ENCODE data around the gene LDLRAD4.

LDLRAD4 gene

DNA sequence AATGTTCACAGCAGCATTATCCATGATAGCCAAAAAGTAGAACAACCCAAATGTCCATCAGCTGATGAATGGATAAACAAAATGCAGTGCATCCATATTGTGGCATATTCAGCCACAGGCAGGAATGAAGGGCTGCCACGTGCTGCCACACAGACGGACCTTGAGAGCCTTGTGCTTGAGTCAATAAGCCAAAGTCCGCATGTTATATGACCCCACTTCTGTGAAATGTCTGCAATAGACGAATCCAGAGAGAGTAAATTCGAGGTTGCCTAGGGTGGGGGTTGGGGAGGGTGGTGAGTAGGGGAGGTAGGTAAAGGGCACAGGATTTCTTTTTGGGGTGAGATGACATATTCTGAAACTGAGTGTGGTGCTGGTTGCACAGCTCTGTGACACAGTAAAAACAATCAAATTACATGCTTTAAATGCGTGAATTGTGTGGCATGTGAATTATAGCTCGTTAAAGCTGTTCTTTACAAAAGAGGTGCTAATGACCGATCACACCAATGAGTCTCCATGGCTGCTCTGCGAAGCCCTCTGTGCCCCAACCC is 38.9 kb upstream of the LDLRAD4 start:
- CTCF ChIA-PET: no interaction called here
- no peak for DNase-seq (ENCODE audit: extremely low spot score)
- POLR2A ChIA-PET: no interaction called here
- TF ChIP-seq CTBP1 (IDR thresholded peaks at IDR 0.05; ENCODE audit: borderline replicate concordance) (no peak), SP1 (IDR thresholded peaks at IDR 0.05) (no peak), L3MBTL2 (conservative IDR thresholded peaks at IDR 0.05) (no peak), ZNF384 (IDR thresholded peaks at IDR 0.05) (no peak), NFRKB (IDR thresholded peaks at IDR 0.05) (no peak), LEF1 (IDR thresholded peaks at IDR 0.05; ENCODE audit: borderline replicate concordance) (no peak), FOXA1 (IDR thresholded peaks at IDR 0.05) (no peak), SUZ12 (IDR thresholded peaks at IDR 0.05) (no peak), ARNT (IDR thresholded peaks at IDR 0.05) (no peak), TARDBP (IDR thresholded peaks at IDR 0.05) (no peak), FOXM1 (IDR thresholded peaks at IDR 0.05; ENCODE audit: borderline replicate concordance) (no peak), FOXK2 (IDR thresholded peaks at IDR 0.05) (no peak), HDGF (IDR thresholded peaks at IDR 0.05; ENCODE audit: borderline replicate concordance) (no peak), BHLHE40 (IDR thresholded peaks at IDR 0.05; ENCODE audit: borderline replicate concordance) (no peak), ELF4 (IDR thresholded peaks at IDR 0.05) (no peak)
- TF ChIP-seq, protein P1, sequence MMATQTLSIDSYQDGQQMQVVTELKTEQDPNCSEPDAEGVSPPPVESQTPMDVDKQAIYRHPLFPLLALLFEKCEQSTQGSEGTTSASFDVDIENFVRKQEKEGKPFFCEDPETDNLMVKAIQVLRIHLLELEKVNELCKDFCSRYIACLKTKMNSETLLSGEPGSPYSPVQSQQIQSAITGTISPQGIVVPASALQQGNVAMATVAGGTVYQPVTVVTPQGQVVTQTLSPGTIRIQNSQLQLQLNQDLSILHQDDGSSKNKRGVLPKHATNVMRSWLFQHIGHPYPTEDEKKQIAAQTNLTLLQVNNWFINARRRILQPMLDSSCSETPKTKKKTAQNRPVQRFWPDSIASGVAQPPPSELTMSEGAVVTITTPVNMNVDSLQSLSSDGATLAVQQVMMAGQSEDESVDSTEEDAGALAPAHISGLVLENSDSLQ (IDR thresholded peaks at IDR 0.05): no peak

DNA sequence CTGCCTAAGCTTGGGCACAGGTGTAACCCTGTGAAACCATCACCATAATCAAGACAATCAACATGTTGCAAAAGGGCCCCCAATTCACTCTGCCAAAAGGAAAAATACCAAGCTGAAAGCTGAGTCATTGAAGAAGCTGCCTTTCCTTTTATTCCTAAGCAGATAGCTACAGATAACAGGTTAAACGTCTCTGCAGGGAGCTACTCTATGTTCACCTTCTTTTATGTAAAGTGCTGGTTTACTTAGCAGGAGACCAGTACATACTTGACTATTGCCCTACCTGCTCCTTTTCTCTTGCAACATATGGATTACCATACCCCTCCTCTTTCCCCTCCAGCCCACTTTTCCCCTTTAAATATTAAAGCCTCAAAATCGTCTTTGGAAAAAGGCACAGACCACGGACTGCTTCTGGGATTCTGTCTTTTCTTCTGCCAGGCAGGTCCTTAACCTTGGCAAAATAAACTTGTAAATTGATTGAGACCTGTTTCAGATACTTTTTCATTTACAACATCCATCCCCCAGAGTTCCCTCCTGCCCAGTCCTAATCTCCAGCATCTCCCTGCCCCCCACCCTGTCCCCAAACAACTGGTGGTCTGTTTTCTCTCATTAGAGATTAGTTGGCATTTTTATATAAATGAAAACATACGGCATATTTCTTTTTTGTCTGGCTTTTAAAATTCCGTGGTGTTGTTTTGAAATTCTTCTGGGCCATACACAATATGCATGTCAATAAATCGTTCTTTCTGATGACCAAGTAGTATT is 37.8 kb upstream of the LDLRAD4 start:
- CTCF ChIA-PET: no interaction called here
- TF ChIP-seq FOXA1 (IDR thresholded peaks at IDR 0.05): no peak
- no peak for TF ChIP-seq CTBP1 (IDR thresholded peaks at IDR 0.05; ENCODE audit: borderline replicate concordance)
- TF ChIP-seq SP1 (IDR thresholded peaks at IDR 0.05): no peak
- TF ChIP-seq FOXM1 (IDR thresholded peaks at IDR 0.05; ENCODE audit: borderline replicate concordance): no peak
- TF ChIP-seq ARNT (IDR thresholded peaks at IDR 0.05): no peak
- TF ChIP-seq, protein P1 (IDR thresholded peaks at IDR 0.05): no peak
- TF ChIP-seq HDGF (IDR thresholded peaks at IDR 0.05; ENCODE audit: borderline replicate concordance): no peak
- no peak for TF ChIP-seq NFRKB (IDR thresholded peaks at IDR 0.05)
- TF ChIP-seq BHLHE40 (IDR thresholded peaks at IDR 0.05; ENCODE audit: borderline replicate concordance): no peak
- TF ChIP-seq ELF4 (IDR thresholded peaks at IDR 0.05): no peak
- no peak for TF ChIP-seq L3MBTL2 (conservative IDR thresholded peaks at IDR 0.05)
- TF ChIP-seq LEF1 (IDR thresholded peaks at IDR 0.05; ENCODE audit: borderline replicate concordance): no peak
- no peak for TF ChIP-seq FOXK2 (IDR thresholded peaks at IDR 0.05)
- no peak for TF ChIP-seq TARDBP (IDR thresholded peaks at IDR 0.05)
- TF ChIP-seq ZNF384 (IDR thresholded peaks at IDR 0.05): no peak
- no peak for TF ChIP-seq SUZ12 (IDR thresholded peaks at IDR 0.05)
- POLR2A ChIA-PET: no interaction called here
- no peak for DNase-seq (ENCODE audit: extremely low spot score)

DNA sequence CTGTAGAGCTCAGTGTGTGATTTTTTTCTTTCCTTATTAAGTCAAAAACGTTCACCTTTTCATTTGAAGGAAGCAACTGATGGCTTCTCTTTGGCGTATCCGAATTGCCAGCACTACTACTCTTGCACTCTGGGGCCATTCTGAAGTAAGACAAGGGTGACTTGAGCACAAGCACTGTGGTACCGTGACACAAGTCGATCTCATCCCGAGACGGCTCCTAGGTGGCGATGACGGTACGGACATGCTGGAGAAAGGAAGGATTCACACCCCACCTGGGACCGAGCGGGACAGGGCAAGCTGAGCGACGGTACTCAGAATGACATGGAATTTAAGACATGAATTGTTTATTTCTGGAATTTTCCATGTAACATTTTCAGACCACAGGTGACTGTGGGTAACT is 36.8 kb upstream of the LDLRAD4 start:
- DNase-seq (ENCODE audit: extremely low spot score): no peak
- POLR2A ChIA-PET: no interaction called here
- CTCF ChIA-PET: no interaction called here
- TF ChIP-seq NFRKB (IDR thresholded peaks at IDR 0.05): no peak
- TF ChIP-seq SP1 (IDR thresholded peaks at IDR 0.05): no peak
- TF ChIP-seq SUZ12 (IDR thresholded peaks at IDR 0.05): no peak
- no peak for TF ChIP-seq LEF1 (IDR thresholded peaks at IDR 0.05; ENCODE audit: borderline replicate concordance)
- TF ChIP-seq, protein P1 (IDR thresholded peaks at IDR 0.05): no peak
- no peak for TF ChIP-seq HDGF (IDR thresholded peaks at IDR 0.05; ENCODE audit: borderline replicate concordance)
- no peak for TF ChIP-seq ARNT (IDR thresholded peaks at IDR 0.05)
- TF ChIP-seq FOXA1 (IDR thresholded peaks at IDR 0.05): no peak
- no peak for TF ChIP-seq FOXM1 (IDR thresholded peaks at IDR 0.05; ENCODE audit: borderline replicate concordance)
- no peak for TF ChIP-seq TARDBP (IDR thresholded peaks at IDR 0.05)
- no peak for TF ChIP-seq FOXK2 (IDR thresholded peaks at IDR 0.05)
- TF ChIP-seq CTBP1 (IDR thresholded peaks at IDR 0.05; ENCODE audit: borderline replicate concordance): no peak
- no peak for TF ChIP-seq BHLHE40 (IDR thresholded peaks at IDR 0.05; ENCODE audit: borderline replicate concordance)
- TF ChIP-seq ZNF384 (IDR thresholded peaks at IDR 0.05): no peak

DNA sequence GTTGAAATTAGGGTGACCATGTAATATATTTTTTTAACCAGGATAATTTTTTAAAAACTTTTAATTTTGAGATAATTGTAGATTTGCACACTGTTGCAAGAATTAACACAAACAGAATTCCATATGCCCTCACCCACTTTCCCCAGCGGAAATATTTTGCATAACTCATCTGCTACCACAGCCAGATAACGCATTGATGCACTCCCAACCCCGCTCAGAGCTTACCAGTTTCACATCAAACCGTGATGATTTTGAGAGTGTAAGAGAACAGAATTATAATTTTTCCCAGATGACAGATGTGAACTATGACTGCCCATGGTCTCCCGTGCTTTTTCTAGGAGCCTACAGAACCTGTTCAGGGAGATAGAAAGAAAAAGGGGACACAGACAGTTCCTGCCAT is 35.2 kb upstream of the LDLRAD4 start:
- DNase-seq (ENCODE audit: extremely low spot score): no peak
- TF ChIP-seq ELF4 (IDR thresholded peaks at IDR 0.05) (no peak), FOXM1 (IDR thresholded peaks at IDR 0.05; ENCODE audit: borderline replicate concordance) (no peak), SP1 (IDR thresholded peaks at IDR 0.05) (no peak), CTBP1 (IDR thresholded peaks at IDR 0.05; ENCODE audit: borderline replicate concordance) (no peak), ZNF384 (IDR thresholded peaks at IDR 0.05) (no peak), FOXK2 (IDR thresholded peaks at IDR 0.05) (no peak), BHLHE40 (IDR thresholded peaks at IDR 0.05; ENCODE audit: borderline replicate concordance) (no peak), ARNT (IDR thresholded peaks at IDR 0.05) (no peak), SUZ12 (IDR thresholded peaks at IDR 0.05) (no peak), FOXA1 (IDR thresholded peaks at IDR 0.05) (no peak), HDGF (IDR thresholded peaks at IDR 0.05; ENCODE audit: borderline replicate concordance) (no peak)
- ChIA-PET POLR2A (no interaction called here), CTCF (no interaction called here)

DNA sequence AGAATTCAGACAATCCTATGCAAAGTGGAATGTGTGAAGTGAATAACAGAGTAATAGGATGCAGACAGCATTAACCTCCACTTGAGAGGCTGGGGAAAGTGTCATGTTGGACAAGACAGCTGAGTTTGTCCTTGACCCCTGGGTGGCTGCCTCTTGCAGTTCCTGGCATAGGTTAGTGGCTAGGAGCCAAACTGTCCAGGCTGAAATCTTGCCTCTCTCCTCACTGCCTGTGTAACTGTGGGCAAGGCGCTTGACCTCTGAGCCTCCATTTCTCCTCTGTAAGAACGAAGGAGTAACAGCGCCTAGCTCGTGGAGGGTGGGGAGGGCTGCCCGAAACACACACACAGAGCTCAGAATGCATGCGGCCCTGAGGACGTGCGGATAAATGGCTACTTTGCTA is 34.8 kb upstream of the LDLRAD4 start:
- ChIA-PET POLR2A (no interaction called here), CTCF (no interaction called here)
- no peak for DNase-seq (ENCODE audit: extremely low spot score)
- TF ChIP-seq SP1 (IDR thresholded peaks at IDR 0.05) (no peak), ARNT (IDR thresholded peaks at IDR 0.05) (no peak), BHLHE40 (IDR thresholded peaks at IDR 0.05; ENCODE audit: borderline replicate concordance) (no peak), ZNF384 (IDR thresholded peaks at IDR 0.05) (no peak), FOXM1 (IDR thresholded peaks at IDR 0.05; ENCODE audit: borderline replicate concordance) (no peak), CTBP1 (IDR thresholded peaks at IDR 0.05; ENCODE audit: borderline replicate concordance) (no peak), SUZ12 (IDR thresholded peaks at IDR 0.05) (no peak), FOXK2 (IDR thresholded peaks at IDR 0.05) (no peak), L3MBTL2 (conservative IDR thresholded peaks at IDR 0.05) (no peak), FOXA1 (IDR thresholded peaks at IDR 0.05) (no peak), LEF1 (IDR thresholded peaks at IDR 0.05; ENCODE audit: borderline replicate concordance) (no peak), HDGF (IDR thresholded peaks at IDR 0.05; ENCODE audit: borderline replicate concordance) (no peak), ELF4 (IDR thresholded peaks at IDR 0.05) (no peak), NFRKB (IDR thresholded peaks at IDR 0.05) (no peak), TARDBP (IDR thresholded peaks at IDR 0.05) (no peak)
- TF ChIP-seq, protein P1 (IDR thresholded peaks at IDR 0.05): no peak

Data from HEK293T (cell line).